GM12865 (cell line): Measurements from ENCODE around the gene TMEM247.

Experiments
- DNase-seq: peaks from one replicate; pipeline ENCODE4 v3.0.0; 2010; ENCODE audit warnings: low read depth
- H3K4me3 ChIP-seq: 2 replicates; pipeline ENCODE4 v1.5.1; 2011; ENCODE audit warnings: mild to moderate bottlenecking, low read depth, low read length, control low read depth
- TF ChIP-seq, protein P1 (sequence below): IDR thresholded peaks from 2 replicates; pipeline ENCODE4 v1.5.1; 2011; ENCODE audit warnings: low read length, control low read depth, low read depth, inconsistent platforms; ENCODE audit not compliant: insufficient read depth; ENCODE audit errors: missing control alignments

TMEM247 gene

DNA sequence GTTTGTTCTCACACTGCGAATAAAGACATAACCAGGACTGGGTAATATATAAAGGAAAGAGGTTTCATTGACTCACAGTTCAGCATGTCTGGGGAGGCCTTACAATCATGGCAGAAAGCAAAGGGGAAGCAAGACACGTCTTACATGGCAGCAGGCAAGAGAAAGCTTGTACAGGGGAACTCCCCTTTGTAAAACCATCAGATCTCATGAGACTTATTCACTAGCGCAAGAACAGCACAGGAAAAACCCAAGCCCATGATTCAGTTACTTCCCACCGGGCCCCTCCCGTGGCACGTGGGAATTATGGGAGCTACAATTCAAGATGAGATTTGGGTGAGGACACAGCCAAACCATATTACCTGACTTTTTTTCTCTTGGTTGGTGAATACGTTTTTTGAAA lies 51.3 kb downstream of the TMEM247 start:
- TF ChIP-seq, protein P1, sequence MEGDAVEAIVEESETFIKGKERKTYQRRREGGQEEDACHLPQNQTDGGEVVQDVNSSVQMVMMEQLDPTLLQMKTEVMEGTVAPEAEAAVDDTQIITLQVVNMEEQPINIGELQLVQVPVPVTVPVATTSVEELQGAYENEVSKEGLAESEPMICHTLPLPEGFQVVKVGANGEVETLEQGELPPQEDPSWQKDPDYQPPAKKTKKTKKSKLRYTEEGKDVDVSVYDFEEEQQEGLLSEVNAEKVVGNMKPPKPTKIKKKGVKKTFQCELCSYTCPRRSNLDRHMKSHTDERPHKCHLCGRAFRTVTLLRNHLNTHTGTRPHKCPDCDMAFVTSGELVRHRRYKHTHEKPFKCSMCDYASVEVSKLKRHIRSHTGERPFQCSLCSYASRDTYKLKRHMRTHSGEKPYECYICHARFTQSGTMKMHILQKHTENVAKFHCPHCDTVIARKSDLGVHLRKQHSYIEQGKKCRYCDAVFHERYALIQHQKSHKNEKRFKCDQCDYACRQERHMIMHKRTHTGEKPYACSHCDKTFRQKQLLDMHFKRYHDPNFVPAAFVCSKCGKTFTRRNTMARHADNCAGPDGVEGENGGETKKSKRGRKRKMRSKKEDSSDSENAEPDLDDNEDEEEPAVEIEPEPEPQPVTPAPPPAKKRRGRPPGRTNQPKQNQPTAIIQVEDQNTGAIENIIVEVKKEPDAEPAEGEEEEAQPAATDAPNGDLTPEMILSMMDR: no peak
- H3K4me3 ChIP-seq: no peak overlapping the region
- no peak for DNase-seq

DNA sequence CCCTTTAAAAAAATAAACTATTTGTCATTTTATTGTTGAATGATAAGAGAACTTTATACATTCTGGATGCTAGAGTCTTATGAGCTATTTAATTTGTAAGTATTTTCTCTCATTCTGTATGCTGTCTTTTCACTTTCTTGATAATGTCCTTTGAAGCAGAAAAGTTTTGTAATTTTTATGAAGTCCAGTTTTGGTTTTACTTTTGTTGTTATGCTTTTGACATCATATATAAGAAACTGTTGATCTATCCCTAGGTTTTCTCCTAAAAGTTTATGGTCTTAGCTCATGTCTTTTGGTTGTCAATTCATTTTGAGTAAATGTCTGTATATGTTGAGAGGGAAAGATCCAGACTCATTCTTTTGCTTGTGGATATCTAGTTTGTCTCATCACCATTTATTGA lies 52.5 kb downstream of the TMEM247 start:
- no peak for DNase-seq
- no peak overlapping the region for H3K4me3 ChIP-seq
- TF ChIP-seq, protein P1: no peak
